Trophoblast cell (in vitro differentiated cells and primary cell): ENCODE measurements around the gene CFLAR.

Source experiments
- DNase-seq, 2 donors: peaks; one replicate each; pipeline ENCODE4 v3.0.0-alpha.2; 2016
- H2AFZ ChIP-seq: 2 replicates; pipeline ENCODE4 v1.6.1; 2013; ENCODE audit warnings: low read length, moderate library complexity, mild to moderate bottlenecking; ENCODE audit not compliant: insufficient read depth, poor library complexity
- H2AK5ac ChIP-seq: 2 replicates; pipeline ENCODE4 v1.6.1; 2013; ENCODE audit warnings: mild to moderate bottlenecking, low read length
- H2BK120ac ChIP-seq: 2 replicates; pipeline ENCODE4 v1.6.1; 2013; ENCODE audit warnings: low read length, mild to moderate bottlenecking, moderate library complexity; ENCODE audit not compliant: insufficient read depth, poor library complexity
- H2BK12ac ChIP-seq: 2 replicates; pipeline ENCODE4 v1.6.1; 2013; ENCODE audit warnings: mild to moderate bottlenecking, low read length, moderate library complexity
- H2BK5ac ChIP-seq: 2 replicates; pipeline ENCODE4 v1.6.1; 2013; ENCODE audit warnings: low read length, low read depth, moderate library complexity, mild to moderate bottlenecking; ENCODE audit not compliant: poor library complexity
- H3K14ac ChIP-seq: 2 replicates; pipeline ENCODE4 v1.6.1; 2013; ENCODE audit warnings: mild to moderate bottlenecking, low read length
- H3K18ac ChIP-seq: 2 replicates; pipeline ENCODE4 v1.6.1; 2013; ENCODE audit warnings: mild to moderate bottlenecking, low read length
- H3K23ac ChIP-seq: 2 replicates; pipeline ENCODE4 v1.6.1; 2013; ENCODE audit warnings: low read length
- H3K27ac ChIP-seq: 2 replicates; pipeline ENCODE4 v1.5.1; 2013; ENCODE audit warnings: low read depth, mild to moderate bottlenecking, inconsistent platforms, low read length, moderate library complexity
- H3K27me3 ChIP-seq: 2 replicates; pipeline ENCODE4 v1.6.1; 2013; ENCODE audit warnings: inconsistent platforms, mild to moderate bottlenecking, low read length, moderate library complexity; ENCODE audit not compliant: insufficient read depth
- H3K36me3 ChIP-seq, 2 experiments: 1 replicate in 1 of 2; 2 replicates in 1 of 2; pipeline ENCODE4 v1.6.1; 2013; ENCODE audit warnings: low read length in 2 of 2, mild to moderate bottlenecking in 2 of 2, moderate library complexity in 1 of 2; ENCODE audit not compliant: insufficient read depth in 2 of 2, control insufficient read depth in 1 of 2
- H3K4ac ChIP-seq: 2 replicates; pipeline ENCODE4 v1.6.1; 2013; ENCODE audit warnings: low read depth, mild to moderate bottlenecking, low read length, moderate library complexity
- H3K4me1 ChIP-seq, 2 experiments: 1 replicate in 1 of 2; 2 replicates in 1 of 2; pipeline ENCODE4 v1.6.1; 2013; ENCODE audit warnings: low read length in 2 of 2, mild to moderate bottlenecking in 2 of 2, moderate library complexity in 1 of 2; ENCODE audit not compliant: insufficient read depth in 2 of 2, control insufficient read depth in 1 of 2
- H3K4me2 ChIP-seq: 2 replicates; pipeline ENCODE4 v1.6.1; 2013; ENCODE audit warnings: inconsistent platforms, mild to moderate bottlenecking, low read length, moderate library complexity
- H3K4me3 ChIP-seq: 2 replicates; pipeline ENCODE4 v1.5.1; 2013; ENCODE audit warnings: mild to moderate bottlenecking, low read depth, low read length, inconsistent platforms
- H3K79me1 ChIP-seq: one replicate; pipeline ENCODE4 v1.6.1; 2013; ENCODE audit warnings: low read length
- H3K79me2 ChIP-seq: 2 replicates; pipeline ENCODE4 v1.6.1; 2013; ENCODE audit warnings: low read length, mild to moderate bottlenecking; ENCODE audit not compliant: control insufficient read depth, insufficient read depth, poor library complexity
- H3K9ac ChIP-seq: 2 replicates; pipeline ENCODE4 v1.6.1; 2013; ENCODE audit warnings: mild to moderate bottlenecking, low read length
- H3K9me3 ChIP-seq: 2 replicates; pipeline ENCODE4 v1.6.1; 2013; ENCODE audit warnings: low read depth, mild to moderate bottlenecking, control low read depth, inconsistent platforms, low read length; ENCODE audit not compliant: insufficient read depth
- H4K12ac ChIP-seq: 2 replicates; pipeline ENCODE4 v1.6.1; 2013; ENCODE audit warnings: low read depth, mild to moderate bottlenecking, low read length, moderate library complexity
- H4K8ac ChIP-seq: 2 replicates; pipeline ENCODE4 v1.6.1; 2013; ENCODE audit warnings: low read depth, mild to moderate bottlenecking, low read length, moderate library complexity
- H4K91ac ChIP-seq: one replicate; pipeline ENCODE4 v1.6.1; 2013; ENCODE audit warnings: low read depth, mild to moderate bottlenecking, low read length, moderate library complexity
- WGBS: extraction: QIAGEN DNeasy Blood & Tissue Kit; methylation state at CpG from one replicate; pipeline ENCODE4 v1.1.7; 2013; ENCODE audit warnings: missing lambda C conversion rate; ENCODE audit not compliant: insufficient read length, insufficient coverage; ENCODE audit errors: extremely low coverage; 5-methylcytosine and 5-hydroxymethylcytosine counted together

Gene CFLAR

GRCh38 chr2:201171259-201171814 is 55.4 kb downstream of the CFLAR start:
- Histone ChIP-seq H3K4me3 (no peak overlapping the region), H3K4ac (no peak overlapping the region), H2AFZ (no peak overlapping the region), H3K79me1 (no peaks in the 10 kb centered on the region), H3K18ac (no peak overlapping the region), H4K12ac (no peak overlapping the region), H3K23ac (no peak overlapping the region), H2BK120ac (no peak overlapping the region), H2BK5ac (no peak overlapping the region), H3K36me3 (peaks cover 3 to 4% of the 10 kb centered on the region in 2 experiments), H3K27ac (no peak overlapping the region), H3K9ac (no peak overlapping the region), H3K14ac (no peak overlapping the region), H3K4me1 (no peaks in the 10 kb centered on the region), H3K27me3 (no peaks in the 10 kb centered on the region), H2AK5ac (no peak overlapping the region), H4K8ac (no peak overlapping the region), H3K4me2 (no peak overlapping the region), H2BK12ac (no peak overlapping the region), H3K79me2 (no peaks in the 10 kb centered on the region), H3K9me3 (no peaks in the 10 kb centered on the region), H4K91ac (no peak overlapping the region)
- no CpG with 5 or more reads among the region's 6 CpGs for WGBS
- no peak for DNase-seq

GRCh38 chr2:201172279-201172678 is 56.3 kb downstream of the CFLAR start:
- Histone ChIP-seq H3K18ac (no peak overlapping the region), H3K23ac (no peak overlapping the region), H3K27me3 (no peaks in the 10 kb centered on the region), H3K4ac (no peak overlapping the region), H4K12ac (no peak overlapping the region), H3K9me3 (no peaks in the 10 kb centered on the region), H3K4me3 (no peak overlapping the region), H2AFZ (no peak overlapping the region), H3K27ac (no peak overlapping the region), H4K8ac (no peak overlapping the region), H3K79me1 (no peaks in the 10 kb centered on the region), H2BK120ac (no peak overlapping the region), H3K4me1 (no peaks in the 10 kb centered on the region), H3K36me3 (peaks cover 0 to under 1% of the 10 kb centered on the region in 2 experiments), H4K91ac (no peak overlapping the region), H3K9ac (no peak overlapping the region), H3K4me2 (no peak overlapping the region), H2BK12ac (no peak overlapping the region), H2AK5ac (no peak overlapping the region), H3K79me2 (no peaks in the 10 kb centered on the region), H2BK5ac (no peak overlapping the region), H3K14ac (no peak overlapping the region)
- WGBS, result no CpG with 5 or more reads among the region's 2 CpGs
- peak in 1 of 2 donors; percentile 39 for DNase-seq

DNA sequence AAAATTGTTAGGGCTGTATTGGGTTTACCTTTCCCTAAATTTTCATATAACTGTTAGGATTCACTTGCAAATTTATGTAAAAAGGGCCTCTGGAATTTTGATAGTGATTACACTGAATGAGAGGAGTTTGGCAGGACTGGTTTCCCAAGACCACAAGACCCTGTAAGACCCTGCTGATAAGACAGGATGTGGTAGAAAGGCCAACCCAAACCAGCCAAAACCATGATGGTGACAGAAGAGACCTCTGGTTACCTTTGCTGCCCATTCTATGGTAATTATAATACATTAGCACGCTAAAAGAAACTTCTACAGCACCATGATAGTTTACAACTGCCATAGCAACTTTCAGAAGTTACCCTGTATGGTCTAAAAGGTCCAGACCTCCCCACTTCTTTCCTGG is 58.7 kb downstream of the CFLAR start:
- H3K18ac ChIP-seq, result no peak overlapping the region
- no peak overlapping the region for H3K4me3 ChIP-seq
- H3K14ac ChIP-seq, result no peak overlapping the region
- no peak overlapping the region for H2BK5ac ChIP-seq
- H2BK12ac ChIP-seq, result no peak overlapping the region
- no peak overlapping the region for H2AFZ ChIP-seq
- H4K91ac ChIP-seq, result no peak overlapping the region
- no peak overlapping the region for H3K23ac ChIP-seq
- H3K4me1 ChIP-seq, result no peaks in the 10 kb centered on the region
- H3K9ac ChIP-seq, result no peak overlapping the region
- no CpG with 5 or more reads among the region's 1 CpG for WGBS
- no peak overlapping the region for H3K4me2 ChIP-seq
- no peaks in the 10 kb centered on the region for H3K79me2 ChIP-seq
- no peaks in the 10 kb centered on the region for H3K27me3 ChIP-seq
- H3K27ac ChIP-seq, result no peak overlapping the region
- no peak overlapping the region for H2AK5ac ChIP-seq
- H3K36me3 ChIP-seq, result no peaks in the 10 kb centered on the region
- H4K8ac ChIP-seq, result no peak overlapping the region
- peaks cover 9% of the 10 kb centered on the region for H3K9me3 ChIP-seq
- H3K79me1 ChIP-seq, result no peaks in the 10 kb centered on the region
- no peak overlapping the region for H2BK120ac ChIP-seq
- H4K12ac ChIP-seq, result no peak overlapping the region
- no peak overlapping the region for H3K4ac ChIP-seq
- no peak for DNase-seq

- no peak overlapping the region for H2BK5ac ChIP-seq
- H3K14ac ChIP-seq, result no peak overlapping the region
- no peaks in the 10 kb centered on the region for H3K79me2 ChIP-seq
- no peaks in the 10 kb centered on the region for H3K27me3 ChIP-seq
- peaks cover 9% of the 10 kb centered on the region for H3K9me3 ChIP-seq
- no peaks in the 10 kb centered on the region for H3K4me1 ChIP-seq
- H4K91ac ChIP-seq, result no peak overlapping the region
- no peak overlapping the region for H3K4me2 ChIP-seq
- H2BK120ac ChIP-seq, result no peak overlapping the region
- H3K36me3 ChIP-seq, result no peaks in the 10 kb centered on the region
- no peak overlapping the region for H2BK12ac ChIP-seq
- H3K27ac ChIP-seq, result no peak overlapping the region
- H2AFZ ChIP-seq, result no peak overlapping the region
- H3K23ac ChIP-seq, result no peak overlapping the region
- DNase-seq, result no peak
- no peaks in the 10 kb centered on the region for H3K79me1 ChIP-seq
- H3K4me3 ChIP-seq, result no peak overlapping the region
- no peak overlapping the region for H3K9ac ChIP-seq
- H4K8ac ChIP-seq, result no peak overlapping the region
- H4K12ac ChIP-seq, result no peak overlapping the region
- H2AK5ac ChIP-seq, result no peak overlapping the region
- H3K18ac ChIP-seq, result no peak overlapping the region
- H3K4ac ChIP-seq, result no peak overlapping the region
- no CpG with 5 or more reads among the region's 6 CpGs for WGBS
Observed at GRCh38 chr2:201176081-201176481, 60.1 kb downstream of the CFLAR start.
